ENCODE results near the gene RAD51D.
A peak's percentile ranks its signal among the peaks of the same experiment; 100 is the strongest.
"Not testable (repeated sequence)": the region's sequence is repeated elsewhere in the genome, so short reads cannot be mapped to it uniquely, and the experiment has no call there.

RAD51D gene

GRCh38 chr17:35048685-35049379 is 70.8 kb downstream of the RAD51D start:
- no peak overlapping the region for H3K4me3 ChIP-seq (ENCODE audit: low read depth, low read length)
- no peak for TF ChIP-seq POLR2A (IDR thresholded peaks at IDR 0.05; ENCODE audit: extremely low read depth, insufficient read length)
- no peak for TF ChIP-seq MAX (IDR thresholded peaks at IDR 0.05; ENCODE audit: low read depth, low read length)
- no peak for TF ChIP-seq CTCF (IDR thresholded peaks at IDR 0.05; ENCODE audit: low read depth, low read length)
- no peak for TF ChIP-seq MYC (IDR thresholded peaks at IDR 0.05; ENCODE audit: low read depth, low read length)
- DNase-seq (ENCODE audit: low read depth) = no peak

- no peak for TF ChIP-seq POLR2A (IDR thresholded peaks at IDR 0.05; ENCODE audit: extremely low read depth, insufficient read length)
- no peak for TF ChIP-seq MYC (IDR thresholded peaks at IDR 0.05; ENCODE audit: low read depth, low read length)
- no peak for TF ChIP-seq CTCF (IDR thresholded peaks at IDR 0.05; ENCODE audit: low read depth, low read length)
- TF ChIP-seq MAX (IDR thresholded peaks at IDR 0.05; ENCODE audit: low read depth, low read length) = no peak
- H3K4me3 ChIP-seq (ENCODE audit: low read depth, low read length) = no peak overlapping the region
- peak; percentile 14 for DNase-seq (ENCODE audit: low read depth)
Measured at GRCh38 chr17:35046740-35047283, 72.8 kb downstream of the RAD51D start.

GRCh38 chr17:35046245-35046644 is 73.4 kb downstream of the RAD51D start:
- no peak for DNase-seq (ENCODE audit: low read depth)
- no peak overlapping the region for H3K4me3 ChIP-seq (ENCODE audit: low read depth, low read length)
- TF ChIP-seq MAX (IDR thresholded peaks at IDR 0.05; ENCODE audit: low read depth, low read length) (no peak), MYC (IDR thresholded peaks at IDR 0.05; ENCODE audit: low read depth, low read length) (no peak), CTCF (IDR thresholded peaks at IDR 0.05; ENCODE audit: low read depth, low read length) (no peak), POLR2A (IDR thresholded peaks at IDR 0.05; ENCODE audit: extremely low read depth, insufficient read length) (no peak)

- DNase-seq (ENCODE audit: low read depth); H3K4me3 ChIP-seq (ENCODE audit: low read depth, low read length): not testable (repeated sequence)
Measured at GRCh38 chr17:35045458-35045979, 74.1 kb downstream of the RAD51D start.

GRCh38 chr17:35044181-35044580 is 75.5 kb downstream of the RAD51D start:
- TF ChIP-seq MYC (IDR thresholded peaks at IDR 0.05; ENCODE audit: low read depth, low read length) = no peak
- TF ChIP-seq CTCF (IDR thresholded peaks at IDR 0.05; ENCODE audit: low read depth, low read length) = no peak
- no peak for TF ChIP-seq MAX (IDR thresholded peaks at IDR 0.05; ENCODE audit: low read depth, low read length)
- TF ChIP-seq POLR2A (IDR thresholded peaks at IDR 0.05; ENCODE audit: extremely low read depth, insufficient read length) = no peak
- H3K4me3 ChIP-seq (ENCODE audit: low read depth, low read length) = no peak overlapping the region
- DNase-seq (ENCODE audit: low read depth) = no peak

Measured in NB4 (cell line).